Sigmoid colon (tissue), 7 donors: ENCODE data around the gene HECA. TPM values are rescaled to one million over a fixed set of nuclear protein-coding genes. Genes with fewer than 3 reads are reported as not detected.

ENCODE experiments used
- DNase-seq: peaks from one replicate; pipeline ENCODE4 v3.0.0-alpha.2; 2019
- H3K27ac ChIP-seq, 4 donors: fragments of 200-600 bp; sonication (generic); one replicate each; pipeline ENCODE4 v1.5.1; 2016 to 2019; ENCODE audit warnings: mild to moderate bottlenecking in 1 of 4
- H3K27me3 ChIP-seq, 3 donors: fragments of 200-600 bp; sonication (generic); one replicate each; pipeline ENCODE4 v1.5.1; 2019; ENCODE audit warnings: mild to moderate bottlenecking in 1 of 3
- H3K36me3 ChIP-seq, 4 donors: fragments of 200-600 bp; sonication (generic); one replicate each; pipeline ENCODE4 v1.5.1; 2016 to 2019
- H3K4me1 ChIP-seq, 4 donors: fragments of 200-600 bp; sonication (generic); one replicate each; pipeline ENCODE4 v1.5.1; 2017 to 2019
- H3K4me3 ChIP-seq, 4 donors: fragments of 200-600 bp; sonication (generic); one replicate each; pipeline ENCODE4 v1.5.1; 2017 to 2019; ENCODE audit warnings: mild to moderate bottlenecking in 2 of 4, moderate library complexity in 1 of 4
- H3K9me3 ChIP-seq, 4 donors: fragments of 200-600 bp in 3 of 4; sonication (generic) in 3 of 4; one replicate each; pipeline versions ENCODE4 v1.5.1 to v1.6.1; 2013 to 2019
- CTCF ChIP-seq, 4 experiments: fragments of 450-650 bp in 3 of 4; fragments of 200-600 bp in 1 of 4; IDR thresholded peaks; one replicate each; pipeline ENCODE4 v1.5.1; 2016 to 2019; ENCODE audit warnings: antibody characterized with exemption in 4 of 4, mild to moderate bottlenecking in 3 of 4, moderate library complexity in 2 of 4
- EP300 ChIP-seq, 4 donors: sonication (generic); formaldehyde crosslinking; IDR thresholded peaks; one replicate each; pipeline ENCODE4 v1.6.1; 2017; ENCODE audit warnings: antibody characterized with exemption in 4 of 4
- POLR2A ChIP-seq, 2 donors: fragments of 450-650 bp; IDR thresholded peaks; one replicate each; pipeline ENCODE4 v1.6.1; 2016; ENCODE audit warnings: antibody characterized with exemption in 2 of 2, mild to moderate bottlenecking in 2 of 2, moderate library complexity in 2 of 2
- POLR2AphosphoS5 ChIP-seq, 4 donors: sonication (generic); formaldehyde crosslinking; IDR thresholded peaks; one replicate each; pipeline ENCODE4 v1.6.1; 2017; ENCODE audit warnings: antibody characterized with exemption in 4 of 4
- WGBS, 2 donors: extraction: QIAGEN DNeasy Blood & Tissue Kit; methylation state at CpG; one replicate each; pipeline ENCODE4 v1.1.7; 2013; 5-methylcytosine and 5-hydroxymethylcytosine counted together
- intact Hi-C: fragments of 100-400 bp; cut with DNase I; formaldehyde crosslinking; loops from one replicate; pipeline ENCODE4 v1.15.1; 2023
- polyA plus RNA-seq, 3 donors: library from polyadenylated mRNA; stranded (reverse); fragments of 200-250 nt; gene quantifications; one replicate each; pipeline ENCODE4 v1.2.3, GENCODE V29; 2013
- total RNA-seq, 4 donors: library from RNA; depleted of rRNA; stranded (reverse); fragments of >200 nt; gene quantifications; one replicate each; pipeline ENCODE4 v1.1.0, GENCODE V29; 2016
- donor health status: healthy with polysubstance abuse.
- donor health status: Bipolar disorder and iron deficiency.
- donor health status: healthy.

HECA gene
- total and polyA plus RNA-seq, 7 donors: 16.7 to 42.1 (median 33.5) TPM

- Histone ChIP-seq H3K4me3 (no peak overlapping the region), H3K27me3 (no peaks in the 10 kb centered on the region), H3K4me1 (peaks cover 0 to 9% (median 2%) of the 10 kb centered on the region in 4 donors), H3K27ac (no peak overlapping the region), H3K36me3 (peaks cover 0 to 31% (median 13%) of the 10 kb centered on the region in 4 donors), H3K9me3 (no peaks in the 10 kb centered on the region)
- intact Hi-C loops: no loop called here
- 97% methylated on average over 20 of the region's 20 CpGs for WGBS, 2 donors
- TF ChIP-seq POLR2A (IDR thresholded peaks at IDR 0.05) (no peak), EP300 (IDR thresholded peaks at IDR 0.05) (no peak), POLR2AphosphoS5 (IDR thresholded peaks at IDR 0.05) (no peak), CTCF (IDR thresholded peaks at IDR 0.05) (no peak)
- DNase-seq: no peak
Observed at GRCh38 chr6:139166956-139167313, 32.1 kb downstream of the HECA start.

- Histone ChIP-seq H3K27me3 (no peaks in the 10 kb centered on the region), H3K27ac (no peak overlapping the region), H3K9me3 (no peaks in the 10 kb centered on the region), H3K4me1 (no peaks in the 10 kb centered on the region), H3K4me3 (no peak overlapping the region), H3K36me3 (peaks cover 0 to 47% (median 6%) of the 10 kb centered on the region in 4 donors)
- TF ChIP-seq EP300 (IDR thresholded peaks at IDR 0.05) (no peak), CTCF (IDR thresholded peaks at IDR 0.05) (no peak), POLR2AphosphoS5 (IDR thresholded peaks at IDR 0.05) (no peak), POLR2A (IDR thresholded peaks at IDR 0.05) (no peak)
- WGBS, 2 donors: 94% methylated on average over 4 of the region's 4 CpGs
- intact Hi-C loops: no loop called here
- DNase-seq: no peak
Observed at GRCh38 chr6:139172151-139172550, 37.3 kb downstream of the HECA start.

GRCh38 chr6:139172567-139172966 is 37.7 kb downstream of the HECA start:
- Histone ChIP-seq H3K9me3 (no peaks in the 10 kb centered on the region), H3K4me1 (no peaks in the 10 kb centered on the region), H3K27ac (no peak overlapping the region), H3K27me3 (no peaks in the 10 kb centered on the region), H3K36me3 (peaks cover 0 to 47% (median 7%) of the 10 kb centered on the region in 4 donors), H3K4me3 (no peak overlapping the region)
- no peak for DNase-seq
- intact Hi-C loops: no loop called here
- WGBS, 2 donors: 75 to 89% methylated on average over 6 of the region's 6 CpGs
- no peak for TF ChIP-seq EP300 (IDR thresholded peaks at IDR 0.05)
- no peak for TF ChIP-seq CTCF (IDR thresholded peaks at IDR 0.05)
- TF ChIP-seq POLR2A (IDR thresholded peaks at IDR 0.05): no peak
- no peak for TF ChIP-seq POLR2AphosphoS5 (IDR thresholded peaks at IDR 0.05)

- no peak overlapping the region for H3K27ac ChIP-seq
- WGBS, 2 donors: 62 to 76% methylated on average over 2 of the region's 2 CpGs
Observed at GRCh38 chr6:139173172-139173571, 38.3 kb downstream of the HECA start.

More at GRCh38 chr6:139173172-139173571, 38.3 kb downstream of the HECA start:
- intact Hi-C loops: no loop called here
- H3K4me1 ChIP-seq: no peaks in the 10 kb centered on the region
- H3K36me3 ChIP-seq: peaks cover 0 to 47% (median 7%) of the 10 kb centered on the region in 4 donors
- H3K9me3 ChIP-seq: no peaks in the 10 kb centered on the region
- no peak for TF ChIP-seq POLR2AphosphoS5 (IDR thresholded peaks at IDR 0.05)
- TF ChIP-seq EP300 (IDR thresholded peaks at IDR 0.05): no peak
- no peak for TF ChIP-seq CTCF (IDR thresholded peaks at IDR 0.05)
- TF ChIP-seq POLR2A (IDR thresholded peaks at IDR 0.05): no peak
- no peak for DNase-seq
- H3K4me3 ChIP-seq: no peak overlapping the region
- no peaks in the 10 kb centered on the region for H3K27me3 ChIP-seq
